Erythroblast (primary cell): ENCODE measurements around the gene C20orf144.

Source experiments
- GATA1 ChIP-seq: IDR thresholded peaks from 2 replicates; pipeline ENCODE4 v1.6.1; 2011; ENCODE audit warnings: low read depth, mild to moderate bottlenecking, control low read depth, low read length, moderate library complexity
- POLR2A ChIP-seq: IDR thresholded peaks from 2 replicates; pipeline ENCODE4 v1.6.1; 2011; ENCODE audit warnings: mild to moderate bottlenecking, low read length

DNA sequence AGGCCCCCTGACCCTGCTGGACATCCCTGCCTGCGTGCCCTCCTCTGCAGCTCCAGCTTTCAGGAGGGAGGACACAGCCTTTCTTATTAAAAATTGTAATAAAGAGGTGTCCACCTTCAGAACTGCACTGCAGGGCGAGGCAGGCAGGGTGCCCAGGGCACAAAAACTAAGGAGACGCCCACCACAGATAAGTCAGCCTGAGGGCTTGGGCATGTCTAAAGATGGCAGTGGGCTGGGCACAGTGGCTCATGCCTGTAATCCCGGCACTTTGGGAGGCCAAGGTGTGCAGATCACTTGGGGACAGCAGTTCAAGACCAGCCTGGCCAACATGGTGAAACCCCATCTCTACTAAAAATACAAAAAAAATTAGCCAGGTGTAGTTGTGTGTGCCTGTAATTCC, 7.0 kb upstream of the C20orf144 start:
- no peak for TF ChIP-seq POLR2A
- TF ChIP-seq GATA1: no peak
